ENCODE measurements around the gene STT3B.

STT3B gene

DNA sequence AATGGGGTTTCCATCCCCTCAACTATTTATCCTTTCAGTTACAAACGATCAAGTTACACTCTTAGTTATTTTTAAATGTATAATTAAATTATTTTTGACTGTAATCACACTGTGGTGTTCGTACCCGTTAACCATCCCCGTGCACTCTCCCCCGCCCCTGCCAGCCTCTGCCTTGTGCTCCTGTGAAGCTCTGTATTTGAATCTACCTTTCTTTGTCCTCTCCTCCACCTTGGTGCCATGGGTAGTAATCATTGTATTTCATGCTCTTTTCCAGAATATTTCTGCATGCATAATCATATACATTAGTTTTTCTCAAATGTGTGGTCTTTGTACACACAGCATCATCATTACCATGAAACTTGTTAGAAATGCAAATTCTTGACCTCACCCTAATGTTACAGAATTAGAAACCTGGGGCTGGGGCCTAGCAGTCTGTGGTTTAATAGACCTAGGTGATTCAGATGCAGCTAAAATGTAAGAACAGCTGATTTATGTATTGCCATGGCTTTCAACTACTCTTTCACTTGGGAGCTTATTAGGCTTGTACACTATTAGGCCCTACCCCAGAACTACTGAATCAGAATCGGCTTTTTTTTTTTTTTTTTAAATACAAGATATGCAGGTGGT is 91.5 kb downstream of the STT3B start:
- TF ChIP-seq, protein P1, sequence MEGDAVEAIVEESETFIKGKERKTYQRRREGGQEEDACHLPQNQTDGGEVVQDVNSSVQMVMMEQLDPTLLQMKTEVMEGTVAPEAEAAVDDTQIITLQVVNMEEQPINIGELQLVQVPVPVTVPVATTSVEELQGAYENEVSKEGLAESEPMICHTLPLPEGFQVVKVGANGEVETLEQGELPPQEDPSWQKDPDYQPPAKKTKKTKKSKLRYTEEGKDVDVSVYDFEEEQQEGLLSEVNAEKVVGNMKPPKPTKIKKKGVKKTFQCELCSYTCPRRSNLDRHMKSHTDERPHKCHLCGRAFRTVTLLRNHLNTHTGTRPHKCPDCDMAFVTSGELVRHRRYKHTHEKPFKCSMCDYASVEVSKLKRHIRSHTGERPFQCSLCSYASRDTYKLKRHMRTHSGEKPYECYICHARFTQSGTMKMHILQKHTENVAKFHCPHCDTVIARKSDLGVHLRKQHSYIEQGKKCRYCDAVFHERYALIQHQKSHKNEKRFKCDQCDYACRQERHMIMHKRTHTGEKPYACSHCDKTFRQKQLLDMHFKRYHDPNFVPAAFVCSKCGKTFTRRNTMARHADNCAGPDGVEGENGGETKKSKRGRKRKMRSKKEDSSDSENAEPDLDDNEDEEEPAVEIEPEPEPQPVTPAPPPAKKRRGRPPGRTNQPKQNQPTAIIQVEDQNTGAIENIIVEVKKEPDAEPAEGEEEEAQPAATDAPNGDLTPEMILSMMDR (IDR thresholded peaks at IDR 0.05; ENCODE audit: low read depth, low read length): no peak
- DNase-seq (ENCODE audit: extremely low read depth, low read depth): no peak

DNA sequence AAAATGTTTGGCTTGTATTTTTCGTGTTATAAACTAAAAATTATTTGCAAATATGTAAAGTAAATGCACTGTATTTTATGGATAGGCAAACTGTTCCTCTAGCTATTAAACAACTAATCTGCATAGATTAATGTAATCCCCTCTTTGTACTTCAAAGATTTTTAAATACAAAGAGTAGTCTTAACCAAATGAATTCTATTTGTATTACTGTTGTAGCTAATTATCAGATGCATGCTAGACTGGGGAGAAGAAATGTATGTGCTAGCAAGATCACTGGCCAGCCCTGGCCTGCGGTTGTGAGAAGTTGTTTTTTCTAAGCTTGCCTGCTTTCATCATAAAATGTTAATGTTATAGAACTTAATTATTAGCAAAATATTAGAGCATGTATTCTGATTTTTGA is 92.6 kb downstream of the STT3B start:
- no peak for DNase-seq (ENCODE audit: extremely low read depth, low read depth)
- TF ChIP-seq, protein P1 (IDR thresholded peaks at IDR 0.05; ENCODE audit: low read depth, low read length): no peak

DNA sequence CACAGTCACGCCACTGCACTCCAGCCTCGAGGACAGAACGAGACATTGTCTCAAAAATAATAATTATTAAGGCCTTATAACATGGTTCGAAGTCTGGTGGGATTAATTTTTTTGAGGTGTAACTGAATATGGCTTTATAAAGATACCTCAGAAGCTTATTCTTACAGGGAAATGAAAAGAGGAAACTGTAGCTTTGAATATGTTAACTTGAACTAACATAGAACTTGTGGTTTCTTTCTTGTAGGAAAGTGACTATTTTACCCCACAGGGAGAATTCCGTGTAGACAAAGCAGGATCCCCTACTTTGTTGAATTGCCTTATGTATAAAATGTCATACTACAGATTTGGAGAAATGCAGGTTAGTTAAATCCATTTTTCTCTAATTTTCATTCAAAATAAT is 96.3 kb downstream of the STT3B start:
- no peak for DNase-seq (ENCODE audit: extremely low read depth, low read depth)
- TF ChIP-seq, protein P1 (IDR thresholded peaks at IDR 0.05; ENCODE audit: low read depth, low read length): no peak

DNA sequence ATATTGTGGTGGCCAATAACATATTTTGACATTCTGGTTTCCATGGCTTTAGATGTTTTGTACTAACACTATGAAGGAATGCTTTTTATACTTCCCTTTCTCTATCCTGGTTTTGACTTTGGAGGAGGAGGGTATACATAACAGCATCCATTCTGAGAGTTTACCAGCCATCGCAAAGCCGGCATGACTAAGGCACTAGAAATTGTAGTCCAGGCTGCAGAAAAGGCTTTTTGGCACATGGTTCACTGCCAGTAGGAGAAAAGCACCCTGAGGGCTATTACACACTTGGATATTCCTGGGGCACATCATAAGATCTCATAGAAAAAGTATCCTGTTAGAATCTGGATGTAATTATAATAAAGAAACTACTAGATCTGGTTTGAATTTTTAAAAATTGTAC is 101.8 kb downstream of the STT3B start:
- TF ChIP-seq, protein P1 (IDR thresholded peaks at IDR 0.05; ENCODE audit: low read depth, low read length): no peak
- peak; percentile 75 for DNase-seq (ENCODE audit: extremely low read depth, low read depth)

DNA sequence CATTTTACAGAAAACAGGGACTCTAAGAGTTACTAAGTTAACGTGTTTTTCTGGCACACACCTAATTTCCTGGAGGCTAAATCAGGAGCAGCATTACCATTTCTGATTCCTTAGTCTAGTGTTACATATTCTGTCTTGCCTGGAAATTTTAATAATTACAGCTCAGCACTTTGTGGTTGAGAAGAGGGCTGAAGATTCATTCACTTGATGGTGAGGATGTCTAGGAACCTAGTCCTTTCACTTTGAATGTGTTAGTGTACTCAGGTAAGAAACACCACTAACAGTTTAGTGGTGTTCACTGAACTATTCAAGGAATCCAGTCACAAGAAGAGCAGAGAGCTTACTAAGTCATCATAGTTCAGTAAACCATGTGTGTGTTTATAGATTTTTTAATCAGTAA is 102.8 kb downstream of the STT3B start:
- DNase-seq (ENCODE audit: extremely low read depth, low read depth): no peak
- TF ChIP-seq, protein P1 (IDR thresholded peaks at IDR 0.05; ENCODE audit: low read depth, low read length): no peak

DNA sequence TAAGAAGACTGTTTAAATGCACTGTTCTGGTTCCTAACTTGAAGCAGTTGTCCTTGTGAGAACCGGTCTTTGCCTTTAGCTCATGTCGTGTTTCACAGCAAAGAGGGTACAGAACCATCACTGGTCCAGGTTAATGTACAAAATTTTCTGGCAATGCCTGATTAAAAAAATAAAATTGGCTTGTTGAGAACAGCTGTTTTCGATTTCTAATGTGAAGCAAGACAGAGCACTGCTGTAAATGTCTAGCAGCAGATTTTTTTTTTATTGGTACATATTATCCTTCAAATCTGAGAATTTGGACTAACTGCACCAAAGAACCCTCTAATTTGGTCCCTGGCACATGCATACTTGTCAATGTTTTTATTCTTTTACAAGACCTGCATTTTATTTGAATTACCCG is 103.3 kb downstream of the STT3B start:
- no peak for DNase-seq (ENCODE audit: extremely low read depth, low read depth)
- TF ChIP-seq, protein P1 (IDR thresholded peaks at IDR 0.05; ENCODE audit: low read depth, low read length): no peak

DNA sequence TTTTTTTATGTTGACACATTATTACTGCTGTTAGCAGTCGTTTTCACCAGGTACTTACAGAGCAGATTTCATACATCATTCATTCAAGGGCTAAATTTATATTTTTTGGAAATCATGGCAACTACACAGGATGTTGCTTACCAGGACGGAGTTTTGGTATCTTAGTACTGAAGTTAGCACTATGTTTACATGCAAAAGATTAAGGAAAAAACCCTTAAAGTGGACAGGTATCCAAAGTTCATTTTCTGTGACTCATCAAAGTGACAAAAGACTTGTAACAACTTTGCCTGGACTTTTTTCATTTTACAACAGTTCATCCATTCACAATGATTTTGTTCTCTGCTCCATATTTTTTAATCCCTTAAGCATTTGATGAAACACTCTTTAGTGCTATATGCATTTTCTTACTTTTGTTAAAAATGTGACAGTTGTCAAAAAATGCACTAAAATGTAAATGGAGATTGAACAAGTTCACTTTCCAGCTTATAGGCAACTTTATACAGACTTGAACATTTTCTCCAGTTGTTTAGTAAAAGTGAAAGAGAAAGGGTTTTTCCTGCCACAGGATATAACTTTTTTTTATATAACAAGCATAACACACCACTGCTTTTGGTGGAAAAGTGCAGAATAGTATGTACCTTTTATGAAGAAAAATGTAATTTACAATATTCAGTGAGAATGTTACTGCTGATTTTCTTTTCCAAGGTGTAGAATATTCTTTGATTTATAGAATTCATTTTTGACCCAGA is 104.1 kb downstream of the STT3B start:
- TF ChIP-seq, protein P1 (IDR thresholded peaks at IDR 0.05; ENCODE audit: low read depth, low read length): no peak
- no peak for DNase-seq (ENCODE audit: extremely low read depth, low read depth)
